Breast epithelium (tissue), 4 donors: ENCODE data around the gene MAPK1. TPM values are rescaled to one million over a fixed set of nuclear protein-coding genes. Genes with fewer than 3 reads are reported as not detected.

Experiments used
- DNase-seq, 2 donors: peaks; one replicate each; pipeline ENCODE4 v3.0.0-alpha.2; 2019; ENCODE audit warnings: low spot score in 2 of 2
- H3K27ac ChIP-seq, 2 donors: fragments of 200-600 bp; sonication (generic) in 1 of 2; one replicate each; pipeline ENCODE4 v1.5.1; 2016 to 2019; ENCODE audit warnings: mild to moderate bottlenecking in 1 of 2
- H3K27me3 ChIP-seq, 2 donors: fragments of 200-600 bp; sonication (generic) in 1 of 2; one replicate each; pipeline versions ENCODE4 v1.5.1 to v1.6.0; 2017 to 2019; ENCODE audit warnings: control low read depth in 1 of 2, mild to moderate bottlenecking in 1 of 2
- H3K36me3 ChIP-seq: fragments of 200-600 bp; one replicate; pipeline ENCODE4 v1.5.1; 2019
- H3K4me1 ChIP-seq, 2 donors: fragments of 200-600 bp; sonication (generic); one replicate each; pipeline ENCODE4 v1.5.1; 2016 to 2019; ENCODE audit warnings: control low read depth in 1 of 2
- H3K4me3 ChIP-seq, 3 donors: fragments of 200-600 bp; sonication (generic); 1 replicate in 2 of 3; 2 replicates in 1 of 3; pipeline ENCODE4 v1.5.1; 2016 to 2019; ENCODE audit warnings: mild to moderate bottlenecking in 3 of 3, moderate library complexity in 2 of 3
- H3K9me3 ChIP-seq, 2 donors: fragments of 200-600 bp; sonication (generic) in 1 of 2; one replicate each; pipeline ENCODE4 v1.5.1; 2016 to 2019; ENCODE audit warnings: control low read depth in 1 of 2
- CTCF ChIP-seq, 3 donors: fragments of 450-650 bp; IDR thresholded peaks; one replicate each; pipeline ENCODE4 v1.5.1; 2016 to 2017; ENCODE audit warnings: antibody characterized with exemption in 3 of 3, mild to moderate bottlenecking in 3 of 3, moderate library complexity in 3 of 3
- POLR2A ChIP-seq: fragments of 450-650 bp; IDR thresholded peaks from one replicate; pipeline ENCODE4 v1.6.1; 2016; ENCODE audit warnings: antibody characterized with exemption, mild to moderate bottlenecking, moderate library complexity
- POLR2AphosphoS5 ChIP-seq, 3 donors: sonication (generic); formaldehyde crosslinking; IDR thresholded peaks; one replicate each; pipeline ENCODE4 v1.6.1; 2017; ENCODE audit warnings: antibody characterized with exemption in 3 of 3
- intact Hi-C: fragments of 100-400 bp; cut with DNase I; formaldehyde crosslinking; loops from one replicate; pipeline ENCODE4 v1.15.1; 2023; ENCODE audit warnings: low total_unique reads
- total RNA-seq, 3 donors: library from RNA; depleted of rRNA; stranded (reverse); fragments of >200 nt; gene quantifications; one replicate each; pipeline ENCODE4 v1.1.0, GENCODE V29; 2016

Gene MAPK1
- total RNA-seq, 3 donors from 2014 or later: 43.3 to 49.9 (median 44.0) TPM

- TF ChIP-seq POLR2A: no peak
- TF ChIP-seq POLR2AphosphoS5 (IDR thresholded peaks at IDR 0.05): no peak
- Histone ChIP-seq H3K4me3 (no peak overlapping the region), H3K27me3 (no peaks in the 10 kb centered on the region), H3K9me3 (no peaks in the 10 kb centered on the region), H3K4me1 (no peaks in the 10 kb centered on the region), H3K27ac (no peak overlapping the region), H3K36me3 (peaks cover 4% of the 10 kb centered on the region)
- intact Hi-C loops: no loop called here
- DNase-seq: no peak
These were observed 100.6 kb downstream of the MAPK1 start for GRCh38 chr22:21766691-21767462.

DNA sequence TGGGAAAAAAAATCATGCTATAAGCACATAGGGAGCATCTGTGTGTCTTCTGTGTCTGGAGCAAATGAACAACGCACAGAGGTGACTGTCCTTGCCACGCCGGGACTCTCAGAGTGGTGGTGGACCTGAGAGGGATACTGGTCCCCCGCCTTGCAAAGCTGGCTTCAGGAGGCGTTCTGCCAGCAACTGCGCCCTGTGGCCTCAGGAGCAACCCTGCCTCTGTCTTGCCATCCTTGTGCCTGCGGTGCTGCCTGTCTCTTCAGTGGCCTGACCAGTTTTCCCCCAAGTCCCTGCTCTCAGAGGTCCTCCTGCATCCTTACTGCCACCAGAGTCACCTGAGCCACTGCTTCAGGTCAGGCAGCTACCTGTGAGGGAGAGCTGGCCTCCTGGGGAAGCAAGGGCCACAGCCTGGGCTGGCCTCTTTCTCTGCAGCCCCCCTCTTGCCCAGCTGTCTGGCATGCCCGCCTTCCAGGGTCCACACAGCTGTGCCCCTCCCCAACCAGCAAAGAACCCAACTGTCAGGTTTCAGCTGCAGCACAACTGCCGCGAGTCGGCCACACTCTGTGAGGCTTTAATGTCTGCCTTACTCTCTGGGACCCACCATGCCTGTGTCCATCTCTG is 101.4 kb downstream of the MAPK1 start:
- no peaks in the 10 kb centered on the region for H3K9me3 ChIP-seq
- DNase-seq: no peak
- no peaks in the 10 kb centered on the region for H3K27me3 ChIP-seq
- H3K36me3 ChIP-seq: peaks cover 4% of the 10 kb centered on the region
- H3K4me1 ChIP-seq: no peaks in the 10 kb centered on the region
- no peak overlapping the region for H3K27ac ChIP-seq
- intact Hi-C loops: no loop called here
- TF ChIP-seq POLR2AphosphoS5 (IDR thresholded peaks at IDR 0.05): no peak
- no peak for TF ChIP-seq CTCF (IDR thresholded peaks at IDR 0.05)
- no peak for TF ChIP-seq POLR2A
- no peak overlapping the region for H3K4me3 ChIP-seq

- H3K27ac ChIP-seq: no peak overlapping the region
- intact Hi-C loops: no loop called here
- no peaks in the 10 kb centered on the region for H3K9me3 ChIP-seq
- H3K4me1 ChIP-seq: no peaks in the 10 kb centered on the region
- TF ChIP-seq POLR2AphosphoS5 (IDR thresholded peaks at IDR 0.05) (no peak), POLR2A (no peak), CTCF (IDR thresholded peaks at IDR 0.05) (no peak)
- no peaks in the 10 kb centered on the region for H3K27me3 ChIP-seq
- H3K36me3 ChIP-seq: peaks cover 4% of the 10 kb centered on the region
- no peak overlapping the region for H3K4me3 ChIP-seq
- DNase-seq: no peak
These were observed 103.2 kb downstream of the MAPK1 start for GRCh38 chr22:21764038-21764804.

GRCh38 chr22:21762712-21763581 is 104.5 kb downstream of the MAPK1 start:
- Histone ChIP-seq H3K4me1 (no peaks in the 10 kb centered on the region), H3K4me3 (no peak overlapping the region), H3K27me3 (no peaks in the 10 kb centered on the region), H3K27ac (no peak overlapping the region), H3K36me3 (peaks cover 4% of the 10 kb centered on the region), H3K9me3 (no peaks in the 10 kb centered on the region)
- TF ChIP-seq POLR2AphosphoS5 (IDR thresholded peaks at IDR 0.05): no peak
- TF ChIP-seq POLR2A: no peak
- no peak for TF ChIP-seq CTCF (IDR thresholded peaks at IDR 0.05)
- intact Hi-C loops: no loop called here
- no peak for DNase-seq

- no peak for DNase-seq
- Histone ChIP-seq H3K27me3 (no peaks in the 10 kb centered on the region), H3K36me3 (peaks cover 4% of the 10 kb centered on the region), H3K9me3 (no peaks in the 10 kb centered on the region), H3K27ac (no peak overlapping the region), H3K4me1 (no peaks in the 10 kb centered on the region), H3K4me3 (no peak overlapping the region)
- TF ChIP-seq POLR2A (no peak), POLR2AphosphoS5 (IDR thresholded peaks at IDR 0.05) (no peak), CTCF (IDR thresholded peaks at IDR 0.05) (no peak)
- intact Hi-C loops: no loop called here
These were observed 105.3 kb downstream of the MAPK1 start for GRCh38 chr22:21761994-21762680.
